ENCODE measurements around the gene DENND5B.

DENND5B gene

GRCh38 chr12:31510034-31510433 is 80.9 kb downstream of the DENND5B start:
- no peak for TF ChIP-seq POLR2AphosphoS5 (IDR thresholded peaks at IDR 0.05; ENCODE audit: low read depth, low read length)
- no peak for TF ChIP-seq REST (IDR thresholded peaks at IDR 0.05; ENCODE audit: insufficient read depth in 1 of 2, low read depth in 2 of 2, low read length in 2 of 2)
- TF ChIP-seq TAF1 (IDR thresholded peaks at IDR 0.05; ENCODE audit: borderline replicate concordance, insufficient read depth, low read length): no peak
- TF ChIP-seq FOXP2 (optimal IDR thresholded peaks at IDR 0.05; ENCODE audit: borderline replicate concordance, extremely low read depth, extremely low read length, insufficient read depth): no peak
- no peak for TF ChIP-seq SIN3A (IDR thresholded peaks at IDR 0.05; ENCODE audit: borderline replicate concordance, insufficient read depth, low read length)

DNA sequence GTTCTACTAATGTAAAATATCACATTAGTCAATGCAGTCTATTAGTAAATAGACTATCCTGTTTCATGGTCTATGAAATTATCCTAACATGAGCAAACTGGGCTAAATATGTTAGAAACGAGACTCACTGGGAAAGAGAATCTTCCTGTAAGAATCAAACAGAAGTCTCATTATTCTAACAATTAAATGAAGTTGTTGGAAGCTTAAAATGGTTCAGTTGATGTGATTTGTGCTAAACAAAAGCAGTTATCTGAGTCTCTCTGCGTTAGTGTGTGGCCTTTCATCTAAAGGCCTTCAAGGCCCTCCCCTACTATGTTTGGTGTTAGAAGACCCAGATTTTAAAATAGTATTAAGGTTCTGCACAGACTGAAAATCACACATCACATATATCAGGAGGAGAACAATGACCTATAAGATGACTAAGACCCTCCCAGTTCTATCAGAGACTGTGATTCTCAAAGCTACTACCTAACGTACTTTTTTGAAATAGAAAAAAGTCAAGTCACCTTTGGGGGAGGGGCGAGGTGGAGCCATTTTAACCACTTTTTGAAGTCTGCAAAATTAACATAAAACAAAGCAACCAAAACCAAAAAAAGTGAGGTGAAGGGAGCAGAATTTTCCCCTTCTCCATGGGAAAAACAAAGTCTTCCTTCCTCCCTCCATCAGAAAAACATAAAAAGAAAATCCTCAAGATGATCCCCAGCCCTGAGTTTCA is 82.3 kb downstream of the DENND5B start:
- TF ChIP-seq REST (IDR thresholded peaks at IDR 0.05; ENCODE audit: insufficient read depth in 1 of 2, low read depth in 2 of 2, low read length in 2 of 2) (no peak), FOXP2 (optimal IDR thresholded peaks at IDR 0.05; ENCODE audit: borderline replicate concordance, extremely low read depth, extremely low read length, insufficient read depth) (no peak), SIN3A (IDR thresholded peaks at IDR 0.05; ENCODE audit: borderline replicate concordance, insufficient read depth, low read length) (no peak), POLR2AphosphoS5 (IDR thresholded peaks at IDR 0.05; ENCODE audit: low read depth, low read length) (no peak), TAF1 (IDR thresholded peaks at IDR 0.05; ENCODE audit: borderline replicate concordance, insufficient read depth, low read length) (no peak)

- no peak for TF ChIP-seq SIN3A (IDR thresholded peaks at IDR 0.05; ENCODE audit: borderline replicate concordance, insufficient read depth, low read length)
- TF ChIP-seq REST (IDR thresholded peaks at IDR 0.05; ENCODE audit: insufficient read depth in 1 of 2, low read depth in 2 of 2, low read length in 2 of 2): no peak
- no peak for TF ChIP-seq FOXP2 (optimal IDR thresholded peaks at IDR 0.05; ENCODE audit: borderline replicate concordance, extremely low read depth, extremely low read length, insufficient read depth)
- TF ChIP-seq POLR2AphosphoS5 (IDR thresholded peaks at IDR 0.05; ENCODE audit: low read depth, low read length): no peak
- no peak for TF ChIP-seq TAF1 (IDR thresholded peaks at IDR 0.05; ENCODE audit: borderline replicate concordance, insufficient read depth, low read length)
Observed at GRCh38 chr12:31507966-31508365, 83.0 kb downstream of the DENND5B start.

DNA sequence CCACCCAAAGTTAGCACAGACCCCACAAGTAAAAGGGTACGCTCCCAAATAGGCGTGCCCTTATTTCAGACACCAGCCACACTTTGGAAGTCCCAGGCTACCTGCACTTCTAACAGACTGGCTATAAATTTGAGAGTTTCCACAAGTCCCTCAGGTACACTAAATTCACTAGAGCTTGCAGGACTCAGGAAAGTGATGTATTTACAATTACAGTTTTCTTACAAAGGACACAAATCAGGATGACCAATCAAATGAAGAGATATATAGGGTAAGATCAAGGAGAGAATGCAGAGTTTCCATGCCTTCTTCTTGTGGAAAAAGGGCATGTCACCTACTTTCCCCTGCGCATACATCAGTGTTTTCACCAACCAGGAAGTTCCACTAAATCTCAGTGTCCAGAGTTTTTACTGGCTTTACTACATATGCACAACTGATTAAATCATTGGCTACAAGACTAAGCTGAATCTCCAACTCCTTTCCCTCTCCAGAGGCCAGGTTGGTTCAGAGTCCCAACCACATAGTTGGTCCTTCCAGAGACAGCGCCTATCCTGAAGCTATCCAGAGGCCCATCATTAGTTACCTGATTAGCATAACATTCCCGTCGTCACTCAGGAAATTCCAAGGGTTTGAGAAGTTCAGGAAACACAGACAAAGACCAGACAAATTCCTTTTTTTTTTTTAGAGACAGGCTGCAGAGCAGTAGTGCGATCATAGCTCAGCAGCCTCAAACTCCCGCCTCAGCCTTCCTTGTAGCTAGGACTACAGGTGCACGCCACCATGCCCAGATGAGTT is 84.2 kb downstream of the DENND5B start:
- TF ChIP-seq SIN3A (IDR thresholded peaks at IDR 0.05; ENCODE audit: borderline replicate concordance, insufficient read depth, low read length) (no peak), FOXP2 (optimal IDR thresholded peaks at IDR 0.05; ENCODE audit: borderline replicate concordance, extremely low read depth, extremely low read length, insufficient read depth) (no peak), REST (IDR thresholded peaks at IDR 0.05; ENCODE audit: insufficient read depth in 1 of 2, low read depth in 2 of 2, low read length in 2 of 2) (no peak), POLR2AphosphoS5 (IDR thresholded peaks at IDR 0.05; ENCODE audit: low read depth, low read length) (no peak), TAF1 (IDR thresholded peaks at IDR 0.05; ENCODE audit: borderline replicate concordance, insufficient read depth, low read length) (no peak)

Measured in PFSK-1 (cell line).